ENCODE results near the gene MTA2.
A peak's percentile ranks its signal among the peaks of the same experiment; 100 is the strongest.
"Not testable (repeated sequence)": the region's sequence is repeated elsewhere in the genome, so short reads cannot be mapped to it uniquely, and the experiment has no call there.

The MTA2 gene

GRCh38 chr11:62601372-62602140, at the start of gene MTA2:
MTA2 (minus strand) TSS chr11:62601865; CDS start chr11:62601450, 415 bp downstream.
- DNase-seq, result peak; percentile 94

GRCh38 chr11:62650283-62650682, 48.6 kb upstream of the MTA2 start:
- DNase-seq, result not testable (repeated sequence)

GRCh38 chr11:62649486-62649885, 47.8 kb upstream of the MTA2 start:
- no peak for DNase-seq

GRCh38 chr11:62648967-62649364, 47.3 kb upstream of the MTA2 start:
- DNase-seq, result no peak

- DNase-seq, result no peak
These were observed 46.7 kb upstream of the MTA2 start for GRCh38 chr11:62648185-62648966.

- DNase-seq, result no peak
These were observed 45.9 kb upstream of the MTA2 start for GRCh38 chr11:62647609-62648005.

GRCh38 chr11:62646825-62647608, 45.4 kb upstream of the MTA2 start:
- DNase-seq, result no peak

- peak; percentile 96 for DNase-seq
These were observed 44.5 kb upstream of the MTA2 start, which contains the start of gene GANAB for GRCh38 chr11:62645946-62646824. GANAB (minus strand) TSS chr11:62646613; CDS start chr11:62646599, 14 bp downstream.

GRCh38 chr11:62645671-62645945, 43.9 kb upstream of the MTA2 start:
- no peak for DNase-seq

- DNase-seq, result no peak
These were observed 42.6 kb upstream of the MTA2 start for GRCh38 chr11:62644220-62644619.

GRCh38 chr11:62632492-62632891, 30.8 kb upstream of the MTA2 start:
- DNase-seq, result no peak

- no peak for DNase-seq
These were observed 26.0 kb upstream of the MTA2 start for GRCh38 chr11:62627713-62628112.

GRCh38 chr11:62622476-62623089, 20.9 kb upstream of the MTA2 start:
- DNase-seq, result no peak

- peak; percentile 99 for DNase-seq
These were observed 20.2 kb upstream of the MTA2 start, which contains the start of gene B3GAT3 for GRCh38 chr11:62621567-62622470. B3GAT3 (minus strand) TSS chr11:62621986; CDS start chr11:62621947, 39 bp downstream.

- DNase-seq, result no peak
These were observed 19.4 kb upstream of the MTA2 start for GRCh38 chr11:62621027-62621566.

- not testable (repeated sequence) for DNase-seq
These were observed 15.3 kb upstream of the MTA2 start for GRCh38 chr11:62616957-62617356.

GRCh38 chr11:62615521-62615920, 13.9 kb upstream of the MTA2 start:
- no peak for DNase-seq

GRCh38 chr11:62614275-62614674, 12.6 kb upstream of the MTA2 start:
- DNase-seq, result no peak

GRCh38 chr11:62613291-62613778, 11.7 kb upstream of the MTA2 start:
- no peak for DNase-seq

Data from DMS79 (cell line).